GM12878 (cell line): ENCODE results near the gene NRXN3.

Experiments used
- BRCA1 ChIP-seq: IDR thresholded peaks from 2 replicates; pipeline ENCODE4 v1.6.1; 2011; ENCODE audit warnings: low read depth, low read length, improper control_type of control experiment
- CBX3 ChIP-seq: fragments of 200-600 bp; sonication (generic); IDR thresholded peaks from 2 replicates; pipeline ENCODE4 v1.6.1; 2016; ENCODE audit warnings: low read depth, borderline replicate concordance
- CREM ChIP-seq: IDR thresholded peaks from 2 replicates; pipeline ENCODE4 v1.6.1; 2014; ENCODE audit warnings: antibody characterized with exemption, low read depth
- CTCF ChIP-seq, 3 experiments: IDR thresholded peaks in 2 of 3; conservative IDR thresholded peaks in 1 of 3; 2 replicates each; pipeline ENCODE4 v1.5.1; 2011; ENCODE audit warnings: low read depth in 3 of 3, low read length in 3 of 3, mild to moderate bottlenecking in 3 of 3, control low read depth in 2 of 3, moderate library complexity in 2 of 3, inconsistent platforms in 1 of 3, mixed read lengths in 1 of 3; ENCODE audit not compliant: control insufficient read depth in 2 of 3, insufficient read depth in 1 of 3; ENCODE audit errors: extremely low read depth in 1 of 3
- GABPA ChIP-seq: IDR thresholded peaks from 2 replicates; pipeline ENCODE4 v1.6.1; 2014; ENCODE audit warnings: antibody characterized with exemption, low read depth, mild to moderate bottlenecking, inconsistent platforms
- RAD21 ChIP-seq: IDR thresholded peaks from 2 replicates; pipeline ENCODE4 v1.6.1; 2011; ENCODE audit warnings: mild to moderate bottlenecking, low read depth, low read length, moderate library complexity; ENCODE audit not compliant: insufficient read depth
- TCF7 ChIP-seq: IDR thresholded peaks from 2 replicates; pipeline ENCODE4 v1.6.1; 2014; ENCODE audit warnings: antibody characterized with exemption, borderline replicate concordance

- no peak for TF ChIP-seq CBX3
- no peak for TF ChIP-seq BRCA1
- no peak for TF ChIP-seq CTCF (IDR thresholded peaks at IDR 0.05 in 2 of 3, conservative IDR thresholded peaks at IDR 0.05 in 1 of 3; ENCODE audit: control insufficient read depth in 2 of 3, extremely low read depth in 1 of 3, insufficient read depth in 1 of 3, low read depth in 3 of 3, low read length in 3 of 3)
- no peak for TF ChIP-seq RAD21
- no peak for TF ChIP-seq CREM
- no peak for TF ChIP-seq TCF7
- no peak for TF ChIP-seq GABPA
Observed at GRCh38 chr14:79186523-79186922, 1016.4 kb downstream of the NRXN3 start.
